A549 (cell line): ENCODE measurements around the gene DCBLD1. TPM values are rescaled to one million over a fixed set of nuclear protein-coding genes. Genes with fewer than 3 reads are reported as not detected.

Source experiments
- ATAC-seq, 2 experiments: fragments of 200-7000 bp in 1 of 2; fragments of >200 bp in 1 of 2; cut with Nextera tagmentation in 1 of 2; cut with Tn5 transposase in 1 of 2; 3 replicates each; pipeline versions ENCODE4 v1.8.0 to v1.9.1; 2018 to 2020; ENCODE audit warnings: mild to moderate bottlenecking in 1 of 2, moderate library complexity in 1 of 2
- CTCF ChIA-PET: fragments of 300-600 bp; sonication (Branson Sonifier 250); formaldehyde crosslinking; extraction: SDS; loops from one replicate; lab custom pipeline; 2021; ENCODE audit warnings: antibody characterized with exemption, inconsistent platforms; lab: Yijun Ruan, JAX
- POLR2A ChIA-PET: fragments of 350-600 bp; formaldehyde crosslinking; extraction: SDS; loops from one replicate; lab custom pipeline; 2021; ENCODE audit warnings: antibody characterized with exemption, inconsistent platforms; lab: Yijun Ruan, JAX
- DNase-seq, 2 experiments: peaks; one replicate each; pipeline versions ENCODE4 v3.0.0 to v3.0.0-alpha.2; 2011 to 2016; ENCODE audit warnings: low read depth in 1 of 2, low spot score in 1 of 2
- FAIRE-seq: peaks from 2 replicates; lab custom pipeline; 2011; peaks lifted over from hg19 to GRCh38; lab: Jason Lieb, UNC
- H3K27ac ChIP-seq, 2 experiments: fragments of >200 bp; sonication (Bioruptor Twin); formaldehyde crosslinking; 3 replicates each; pipeline ENCODE4 v1.5.1; 2016 to 2017
- H3K4me1 ChIP-seq: fragments of >200 bp; sonication (Bioruptor Twin); formaldehyde crosslinking; 3 replicates; pipeline ENCODE4 v1.6.1; 2016
- H3K4me2 ChIP-seq: fragments of >200 bp; sonication (Bioruptor Twin); formaldehyde crosslinking; 3 replicates; pipeline ENCODE4 v1.6.1; 2016
- H3K4me3 ChIP-seq: fragments of >200 bp; sonication (Bioruptor Twin); formaldehyde crosslinking; 3 replicates; pipeline ENCODE4 v1.5.1; 2016
- H3K9me3 ChIP-seq: fragments of >200 bp; sonication (Bioruptor Twin); formaldehyde crosslinking; 3 replicates; pipeline ENCODE4 v1.6.1; 2016
- ATOH8 ChIP-seq: fragments of 250-450 bp; sonication (Bioruptor Pico); IDR thresholded peaks from 2 replicates; pipeline ENCODE4 v1.5.0; 2020; ENCODE audit warnings: low read depth, mild to moderate bottlenecking, moderate library complexity
- BHLHE40 ChIP-seq: IDR thresholded peaks from 2 replicates; pipeline ENCODE4 v1.6.1; 2012; ENCODE audit warnings: low read depth, low read length, inconsistent platforms
- CBX2 ChIP-seq: fragments of 200-600 bp; sonication (generic); IDR thresholded peaks from 2 replicates; pipeline ENCODE4 v1.6.1; 2016; ENCODE audit warnings: low read depth, mild to moderate bottlenecking, borderline replicate concordance
- CBX8 ChIP-seq: fragments of 200-600 bp; sonication (generic); IDR thresholded peaks from 2 replicates; pipeline ENCODE4 v1.6.1; 2016
- CHD2 ChIP-seq: fragments of 150-350 bp; IDR thresholded peaks from 2 replicates; pipeline ENCODE4 v1.6.1; 2014; ENCODE audit warnings: low read length; ENCODE audit not compliant: partially characterized antibody
- E2F6 ChIP-seq: IDR thresholded peaks from 2 replicates; pipeline ENCODE4 v1.6.1; 2012; ENCODE audit warnings: low read depth, borderline replicate concordance
- FOXS1 ChIP-seq: fragments of 250-450 bp; sonication (Bioruptor Pico); IDR thresholded peaks from 2 replicates; pipeline ENCODE4 v1.5.0; 2020; ENCODE audit warnings: mild to moderate bottlenecking, moderate library complexity
- HDAC2 ChIP-seq: fragments of 200-600 bp; sonication (generic); IDR thresholded peaks from 2 replicates; pipeline ENCODE4 v1.6.1; 2016
- HEYL ChIP-seq: fragments of 250-450 bp; sonication (Bioruptor Pico); IDR thresholded peaks from 2 replicates; pipeline ENCODE4 v1.8.0; 2021; ENCODE audit warnings: mild to moderate bottlenecking, moderate library complexity
- HMGXB4 ChIP-seq: fragments of 250-450 bp; sonication (Bioruptor Pico); IDR thresholded peaks from 2 replicates; pipeline ENCODE4 v1.5.0; 2021; ENCODE audit warnings: mild to moderate bottlenecking, moderate library complexity, borderline replicate concordance
- HOXB13 ChIP-seq: fragments of 250-450 bp; sonication (Bioruptor Pico); IDR thresholded peaks from 2 replicates; pipeline ENCODE4 v1.5.0; 2020; ENCODE audit warnings: low read depth, mild to moderate bottlenecking, moderate library complexity
- JUNB ChIP-seq: fragments of >200 bp; sonication (Bioruptor Twin); formaldehyde crosslinking; IDR thresholded peaks from 2 replicates; pipeline ENCODE4 v1.6.1; 2016
- MAX ChIP-seq: IDR thresholded peaks from 2 replicates; pipeline ENCODE4 v1.6.1; 2012
- NPAS2 ChIP-seq: fragments of 250-450 bp; sonication (Bioruptor Pico); IDR thresholded peaks from 2 replicates; pipeline ENCODE4 v1.8.0; 2022; ENCODE audit warnings: mild to moderate bottlenecking, moderate library complexity, borderline replicate concordance
- NR3C1 ChIP-seq: fragments of >200 bp; sonication (Bioruptor Twin); formaldehyde crosslinking; IDR thresholded peaks from 3 replicates; pipeline ENCODE4 v1.6.1; 2017
- PHF8 ChIP-seq: fragments of 200-600 bp; sonication (generic); IDR thresholded peaks from 2 replicates; pipeline ENCODE4 v1.6.1; 2016; ENCODE audit warnings: low read depth, mild to moderate bottlenecking, antibody characterized with exemption, moderate library complexity, borderline replicate concordance
- POLR2AphosphoS2 ChIP-seq: conservative IDR thresholded peaks from 2 replicates; pipeline ENCODE4 v1.6.1; 2012; ENCODE audit warnings: low read length, improper control_type of control experiment, inconsistent platforms
- RFX5 ChIP-seq: fragments of 450-650 bp; IDR thresholded peaks from 2 replicates; pipeline ENCODE4 v1.7.1; 2014; ENCODE audit warnings: antibody characterized with exemption, mild to moderate bottlenecking, moderate library complexity
- RNF2 ChIP-seq: fragments of 200-600 bp; sonication (generic); IDR thresholded peaks from 2 replicates; pipeline ENCODE4 v1.6.1; 2016; ENCODE audit warnings: low read depth, mild to moderate bottlenecking, antibody characterized with exemption, moderate library complexity, borderline replicate concordance
- SMC3 ChIP-seq: fragments of >200 bp; sonication (Bioruptor Twin); formaldehyde crosslinking; IDR thresholded peaks from 3 replicates; pipeline ENCODE4 v1.6.1; 2018; ENCODE audit warnings: inconsistent platforms
- TP53 ChIP-seq: fragments of 250-450 bp; sonication (Bioruptor Pico); IDR thresholded peaks from 2 replicates; pipeline ENCODE4 v1.5.0; 2021; ENCODE audit warnings: mild to moderate bottlenecking, moderate library complexity
- USF2 ChIP-seq: fragments of 450-650 bp; IDR thresholded peaks from 2 replicates; pipeline ENCODE4 v1.6.1; 2014; ENCODE audit warnings: antibody characterized with exemption
- ZC3H11A ChIP-seq: fragments of 450-650 bp; IDR thresholded peaks from 2 replicates; pipeline ENCODE4 v1.6.1; 2014; ENCODE audit warnings: antibody characterized with exemption, mild to moderate bottlenecking
- ZFP36 ChIP-seq: fragments of 450-650 bp; IDR thresholded peaks from 2 replicates; pipeline ENCODE4 v1.6.1; 2014; ENCODE audit warnings: borderline replicate concordance; ENCODE audit not compliant: partially characterized antibody
- ZNF302 ChIP-seq: fragments of 250-450 bp; sonication (Bioruptor Pico); IDR thresholded peaks from 2 replicates; pipeline ENCODE4 v1.9.0; 2021; ENCODE audit warnings: inconsistent platforms, mild to moderate bottlenecking, moderate library complexity
- WGBS: methylation state at CpG from one replicate; pipeline ENCODE4 v1.1.6; 2017; ENCODE audit errors: missing lambda C conversion rate; 5-methylcytosine and 5-hydroxymethylcytosine counted together
- polyA plus RNA-seq, 4 experiments: library from polyadenylated mRNA; depleted of rRNA in 3 of 4; stranded (reverse); fragments of >200 nt; fragmentation: RNase III in 1 of 4; extraction: RNeasy Plus Mini Kit Qiagen cat#74134 plus additional on column Dnase treatment in 1 of 4; gene quantifications; 2 replicates in 3 of 4; 3 replicates in 1 of 4; pipeline ENCODE4 v1.2.3, GENCODE V29; 2011 to 2017

DCBLD1 gene
- polyA plus RNA-seq, 2 of the 4 experiments (the other 2 are of a cell fraction): 49.1 to 60.4 TPM

GRCh38 chr6:117568831-117569410, 86.4 kb downstream of the DCBLD1 start:
- TF ChIP-seq HOXB13 (CRISPR knock-in tag): no peak
- TF ChIP-seq HDAC2: no peak
- TF ChIP-seq PHF8: no peak
- no peak for TF ChIP-seq CBX8
- TF ChIP-seq ZC3H11A: no peak
- TF ChIP-seq RFX5: no peak
- Histone ChIP-seq H3K27ac (no peak overlapping the region), H3K4me2 (no peak overlapping the region), H3K4me3 (no peak overlapping the region), H3K9me3 (no peaks in the 10 kb centered on the region), H3K4me1 (no peaks in the 10 kb centered on the region)
- CTCF ChIA-PET: interaction anchor here (3.9 kb wide), 1 partner anchor 13 kb away, joined by 13 read pairs; no protein-coding TSS in a partner anchor
- DNase-seq (no peak), FAIRE-seq (no peak), ATAC-seq (no peak)
- WGBS: 79% methylated on average over 1 of the region's 1 CpG
- POLR2A ChIA-PET: no interaction called here

- no peak overlapping the region for H3K4me2 ChIP-seq
- no peak overlapping the region for H3K27ac ChIP-seq
- H3K4me3 ChIP-seq: no peak overlapping the region
- no peaks in the 10 kb centered on the region for H3K9me3 ChIP-seq
- TF ChIP-seq HEYL (CRISPR knock-in tag): no peak
- no peak for TF ChIP-seq NPAS2 (CRISPR knock-in tag)
- TF ChIP-seq RFX5: no peak
- TF ChIP-seq ZFP36: no peak
- no peak for TF ChIP-seq POLR2AphosphoS2
- no peak for TF ChIP-seq ATOH8
- ChIA-PET CTCF (interaction anchor here (0.6 to 1.0 kb wide), 3 partner anchors 18 to 132 kb away, joined by 3 read pairs; no protein-coding TSS in a partner anchor), POLR2A (no interaction called here)
- FAIRE-seq (no peak), ATAC-seq (no peak), DNase-seq (no peak)
- no peaks in the 10 kb centered on the region for H3K4me1 ChIP-seq
- whole genome bisulfite sequencing: 93% methylated on average over 5 of the region's 5 CpGs
Measured at GRCh38 chr6:117573006-117573680, 90.7 kb downstream of the DCBLD1 start.

GRCh38 chr6:117574198-117574597, 91.7 kb downstream of the DCBLD1 start:
- ChIA-PET POLR2A (no interaction called here), CTCF (no interaction called here)
- Histone ChIP-seq H3K4me2 (no peak overlapping the region), H3K9me3 (no peaks in the 10 kb centered on the region), H3K4me3 (no peak overlapping the region), H3K27ac (no peak overlapping the region), H3K4me1 (no peaks in the 10 kb centered on the region)
- DNase-seq (no peak), FAIRE-seq (no peak), ATAC-seq (no peak)
- WGBS: 76% methylated on average over 4 of the region's 4 CpGs
- TF ChIP-seq HEYL (CRISPR knock-in tag) (no peak), CHD2 (no peak), CBX2 (no peak), NR3C1 (no peak), NPAS2 (CRISPR knock-in tag) (no peak), PHF8 (no peak), MAX (no peak), E2F6 (no peak), TP53 (CRISPR knock-in tag) (no peak), JUNB (no peak)

- Histone ChIP-seq H3K9me3 (no peaks in the 10 kb centered on the region), H3K27ac (no peak overlapping the region), H3K4me2 (no peak overlapping the region), H3K4me1 (no peaks in the 10 kb centered on the region), H3K4me3 (no peak overlapping the region)
- no peak for ATAC-seq
- no peak for DNase-seq
- POLR2A ChIA-PET: no interaction called here
- CTCF ChIA-PET: interaction anchor here (1.2 kb wide), 1 partner anchor 22 kb away, joined by 3 read pairs; no protein-coding TSS in a partner anchor
- FAIRE-seq: no peak
- TF ChIP-seq PHF8 (no peak), HDAC2 (no peak), HMGXB4 (CRISPR knock-in tag) (no peak), USF2 (no peak), RFX5 (no peak), SMC3 (no peak), NPAS2 (CRISPR knock-in tag) (no peak), BHLHE40 (no peak), RNF2 (no peak), MAX (no peak), ZNF302 (CRISPR knock-in tag) (no peak), FOXS1 (no peak)
Measured at GRCh38 chr6:117585647-117586046, 103.2 kb downstream of the DCBLD1 start.
